Measurements from ENCODE around the gene TANK.

DNA sequence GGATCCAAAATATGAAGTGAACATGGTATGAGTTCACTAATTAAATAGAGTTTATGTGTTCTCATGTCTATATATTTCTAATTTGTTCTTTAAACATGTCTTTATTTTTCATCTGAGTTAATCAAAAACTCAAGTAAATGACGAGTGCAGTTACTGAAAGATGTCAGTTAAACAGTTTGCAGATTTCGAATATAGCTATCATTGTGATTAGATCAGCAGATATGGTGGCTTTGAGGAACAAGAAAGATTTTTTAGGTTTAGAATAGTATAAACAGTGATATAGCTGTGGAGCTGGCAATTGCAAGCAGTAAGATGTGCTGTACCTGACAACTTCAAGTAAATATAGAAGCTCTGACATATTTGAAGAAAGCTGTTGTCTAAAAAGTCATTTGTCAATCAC lies 49.7 kb downstream of the TANK start:
- no peak for TF ChIP-seq POLR2A (IDR thresholded peaks at IDR 0.05; ENCODE audit: extremely low read depth, insufficient read length)
- TF ChIP-seq, protein P1, sequence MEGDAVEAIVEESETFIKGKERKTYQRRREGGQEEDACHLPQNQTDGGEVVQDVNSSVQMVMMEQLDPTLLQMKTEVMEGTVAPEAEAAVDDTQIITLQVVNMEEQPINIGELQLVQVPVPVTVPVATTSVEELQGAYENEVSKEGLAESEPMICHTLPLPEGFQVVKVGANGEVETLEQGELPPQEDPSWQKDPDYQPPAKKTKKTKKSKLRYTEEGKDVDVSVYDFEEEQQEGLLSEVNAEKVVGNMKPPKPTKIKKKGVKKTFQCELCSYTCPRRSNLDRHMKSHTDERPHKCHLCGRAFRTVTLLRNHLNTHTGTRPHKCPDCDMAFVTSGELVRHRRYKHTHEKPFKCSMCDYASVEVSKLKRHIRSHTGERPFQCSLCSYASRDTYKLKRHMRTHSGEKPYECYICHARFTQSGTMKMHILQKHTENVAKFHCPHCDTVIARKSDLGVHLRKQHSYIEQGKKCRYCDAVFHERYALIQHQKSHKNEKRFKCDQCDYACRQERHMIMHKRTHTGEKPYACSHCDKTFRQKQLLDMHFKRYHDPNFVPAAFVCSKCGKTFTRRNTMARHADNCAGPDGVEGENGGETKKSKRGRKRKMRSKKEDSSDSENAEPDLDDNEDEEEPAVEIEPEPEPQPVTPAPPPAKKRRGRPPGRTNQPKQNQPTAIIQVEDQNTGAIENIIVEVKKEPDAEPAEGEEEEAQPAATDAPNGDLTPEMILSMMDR (IDR thresholded peaks at IDR 0.05; ENCODE audit: low read depth, low read length) = no peak
